H1 (cell line): ENCODE data around the gene SRRM2.
A peak's percentile ranks its signal among the peaks of the same experiment; 100 is the strongest.

ENCODE experiments used
- BCL11A ChIP-seq, 2 experiments: IDR thresholded peaks; one replicate each; pipeline ENCODE4 v1.6.1; 2011; ENCODE audit warnings: low read depth in 2 of 2, low read length in 2 of 2, mild to moderate bottlenecking in 2 of 2
- CTCF ChIP-seq, 3 experiments: IDR thresholded peaks; 1 replicate in 2 of 3; 2 replicates in 1 of 3; pipeline versions ENCODE4 v1.5.1 to v1.6.1; 2011; ENCODE audit warnings: low read length in 3 of 3, mild to moderate bottlenecking in 3 of 3, inconsistent platforms in 2 of 3, low read depth in 1 of 3, moderate library complexity in 1 of 3; ENCODE audit not compliant: insufficient read depth in 1 of 3; ENCODE audit errors: control extremely low read depth in 1 of 3
- TAF1 ChIP-seq: IDR thresholded peaks from 2 replicates; pipeline ENCODE4 v1.6.1; 2011; ENCODE audit warnings: mild to moderate bottlenecking, low read depth, low read length
- TBP ChIP-seq: IDR thresholded peaks from 2 replicates; pipeline ENCODE4 v1.6.1; 2011; ENCODE audit warnings: low read depth, low read length, improper control_type of control experiment

- TF ChIP-seq TAF1 = no peak
- TF ChIP-seq CTCF (IDR thresholded peaks at IDR 0.05; ENCODE audit: control extremely low read depth in 1 of 3, insufficient read depth in 1 of 3, low read depth in 1 of 3, low read length in 3 of 3) = peak; percentile 15 to 51 (median 26); a peak in 3 of 4 replicates
- no peak for TF ChIP-seq BCL11A (IDR thresholded peaks at IDR 0.05; ENCODE audit: low read depth in 2 of 2, low read length in 2 of 2)
- no peak for TF ChIP-seq TBP
Measured at GRCh38 chr16:2785101-2785991, 32.9 kb downstream of the SRRM2 start.
